ENCODE data around the gene SEC16A.

Gene SEC16A

GRCh38 chr9:136504512-136505348 is 21.9 kb upstream of the SEC16A start:
- DNase-seq (ENCODE audit: low read depth in 2 of 2): no peak

GRCh38 chr9:136502940-136503550 is 20.2 kb upstream of the SEC16A start:
- no peak for DNase-seq (ENCODE audit: low read depth in 2 of 2)

- DNase-seq (ENCODE audit: low read depth in 2 of 2): no peak
Measured at GRCh38 chr9:136502196-136502595, 19.4 kb upstream of the SEC16A start.

GRCh38 chr9:136501686-136502085 is 18.8 kb upstream of the SEC16A start:
- DNase-seq (ENCODE audit: low read depth in 2 of 2): no peak

GRCh38 chr9:136499935-136500910 is 17.4 kb upstream of the SEC16A start:
- no peak for DNase-seq (ENCODE audit: low read depth in 2 of 2)

GRCh38 chr9:136499071-136499934 is 16.5 kb upstream of the SEC16A start:
- no peak for DNase-seq (ENCODE audit: low read depth in 2 of 2)

GRCh38 chr9:136497916-136498695 is 15.3 kb upstream of the SEC16A start:
- DNase-seq (ENCODE audit: low read depth in 2 of 2): no peak

GRCh38 chr9:136496801-136497620 is 14.2 kb upstream of the SEC16A start:
- no peak for DNase-seq (ENCODE audit: low read depth in 2 of 2)

- no peak for DNase-seq (ENCODE audit: low read depth in 2 of 2)
Measured at GRCh38 chr9:136496181-136496580, 13.3 kb upstream of the SEC16A start.

- DNase-seq (ENCODE audit: low read depth in 2 of 2): no peak
Measured at GRCh38 chr9:136495238-136495800, 12.5 kb upstream of the SEC16A start.

GRCh38 chr9:136494531-136495215 is 11.8 kb upstream of the SEC16A start:
- DNase-seq (ENCODE audit: low read depth in 2 of 2): no peak

- no peak for DNase-seq (ENCODE audit: low read depth in 2 of 2)
Measured at GRCh38 chr9:136494012-136494411, 11.2 kb upstream of the SEC16A start.

- no peak for DNase-seq (ENCODE audit: low read depth in 2 of 2)
Measured at GRCh38 chr9:136493567-136493971, 10.7 kb upstream of the SEC16A start.

GRCh38 chr9:136492978-136493522 is 10.2 kb upstream of the SEC16A start:
- DNase-seq (ENCODE audit: low read depth in 2 of 2): no peak

GRCh38 chr9:136489731-136490130 is 6.9 kb upstream of the SEC16A start:
- no peak for DNase-seq (ENCODE audit: low read depth in 2 of 2)

- DNase-seq (ENCODE audit: low read depth in 2 of 2): peak; percentile 46 to 67
Measured at GRCh38 chr9:136488247-136489214, 5.7 kb upstream of the SEC16A start.

GRCh38 chr9:136487672-136488071 is 4.8 kb upstream of the SEC16A start:
- no peak for DNase-seq (ENCODE audit: low read depth in 2 of 2)
